CD4-positive, alpha-beta T cell treated with Interleukin-4 for 1 hour (primary cell): ENCODE results near the gene RARA.
"Not testable (repeated sequence)": the region's sequence is repeated elsewhere in the genome, so short reads cannot be mapped to it uniquely, and the experiment has no call there.

Source experiments
- DNase-seq, 2 donors: peaks; one replicate each; pipeline ENCODE4 v3.0.0-alpha.2; 2020 to 2022

The RARA gene

GRCh38 chr17:40382251-40382650 is 73.3 kb downstream of the RARA start:
- DNase-seq = no peak

GRCh38 chr17:40386555-40386954 is 77.6 kb downstream of the RARA start:
- DNase-seq = not testable (repeated sequence)

GRCh38 chr17:40399185-40399584 is 90.2 kb downstream of the RARA start:
- DNase-seq = peak in 1 of 2 donors; percentile 54

GRCh38 chr17:40402668-40403067 is 93.7 kb downstream of the RARA start:
- DNase-seq = peak in 1 of 2 donors; percentile 40

- DNase-seq = no peak
These were observed 95.0 kb downstream of the RARA start for GRCh38 chr17:40404003-40404402.
